HepG2 (cell line): ENCODE results near the gene SREK1. TPM values are rescaled to one million over a fixed set of nuclear protein-coding genes. Genes with fewer than 3 reads are reported as not detected.

Source experiments
- ATAC-seq: fragments of 200-7000 bp; cut with Tn5 transposase; 3 replicates; pipeline ENCODE4 v1.9.1; 2020; ENCODE audit warnings: mild to moderate bottlenecking, moderate library complexity
- BruUV-seq: library from RNA; stranded (reverse); fragments of 400-500 nt; replicated peaks from 2 replicates; lab custom pipeline; 2021; lab: Mats Ljungman, UMichigan
- CTCF ChIA-PET: fragments of 300-600 bp; formaldehyde crosslinking; extraction: SDS; loops from one replicate; lab custom pipeline; 2021; ENCODE audit warnings: low total read pairs, inconsistent platforms, low intra/inter-chr PET ratio; lab: Yijun Ruan, JAX
- POLR2A ChIA-PET: fragments of 350-600 bp; sonication (Branson Sonifier 250); formaldehyde crosslinking; loops from one replicate; lab custom pipeline; 2020; ENCODE audit warnings: antibody characterized with exemption, inconsistent platforms; lab: Yijun Ruan, JAX
- DNase-seq: peaks from one replicate; pipeline ENCODE4 v3.0.0-alpha.2; 2015; ENCODE audit warnings: low spot score
- FAIRE-seq: peaks from 3 replicates; lab custom pipeline; 2011; peaks lifted over from hg19 to GRCh38; lab: Jason Lieb, UNC
- H2AFZ ChIP-seq: one replicate; pipeline ENCODE4 v1.6.1; 2011; ENCODE audit warnings: low read length, inconsistent platforms
- H3K27ac ChIP-seq: fragments of 300-600 bp; 3 replicates; pipeline ENCODE4 v1.8.0; 2011; ENCODE audit warnings: mixed run types, mild to moderate bottlenecking, mixed read lengths, low read length, inconsistent platforms; ENCODE audit not compliant: insufficient read depth; ENCODE audit errors: extremely low read length
- H3K27me3 ChIP-seq, 2 experiments: fragments of 200-600 bp in 1 of 2; 2 replicates in 1 of 2; 3 replicates in 1 of 2; pipeline versions ENCODE4 v1.6.0 to v1.8.0; 2011; ENCODE audit warnings: low read length in 2 of 2, mild to moderate bottlenecking in 2 of 2, moderate library complexity in 2 of 2, inconsistent platforms in 1 of 2; ENCODE audit not compliant: insufficient read depth in 2 of 2, control insufficient read depth in 1 of 2
- H3K36me3 ChIP-seq, 2 experiments: fragments of 200-600 bp in 1 of 2; replicated peaks in 1 of 2; 2 replicates in 1 of 2; 3 replicates in 1 of 2; pipeline versions ENCODE4 v1.5.1 to v1.8.0; 2011; ENCODE audit warnings: low read length in 2 of 2, inconsistent platforms in 1 of 2; ENCODE audit not compliant: insufficient read depth in 2 of 2, control insufficient read depth in 1 of 2
- H3K4me1 ChIP-seq: 2 replicates; pipeline ENCODE4 v1.5.1; 2012; ENCODE audit warnings: low read length, inconsistent platforms; ENCODE audit not compliant: insufficient read depth
- H3K4me2 ChIP-seq: 2 replicates; pipeline ENCODE4 v1.6.0; 2011; ENCODE audit warnings: low read depth, low read length, inconsistent platforms
- H3K4me3 ChIP-seq, 3 experiments: fragments of 200-600 bp in 1 of 3; sonication (generic), shearing (Covaris generic) in 1 of 3; replicated peaks in 1 of 3; 2 replicates each; pipeline ENCODE4 v1.5.1; 2011 to 2016; ENCODE audit warnings: low read length in 3 of 3, inconsistent platforms in 2 of 3, low read depth in 2 of 3, mild to moderate bottlenecking in 2 of 3, control low read depth in 1 of 3, mixed read lengths in 1 of 3; ENCODE audit not compliant: insufficient read depth in 1 of 3
- H3K79me2 ChIP-seq: one replicate; pipeline ENCODE4 v1.6.1; 2011; ENCODE audit warnings: low read length, inconsistent platforms; ENCODE audit not compliant: insufficient read depth
- H3K9ac ChIP-seq: 2 replicates; pipeline ENCODE4 v1.6.0; 2011; ENCODE audit warnings: mild to moderate bottlenecking, low read depth, low read length, inconsistent platforms; ENCODE audit not compliant: insufficient read depth
- H3K9me3 ChIP-seq: 2 replicates; pipeline ENCODE4 v1.5.1; 2012; ENCODE audit warnings: mild to moderate bottlenecking, low read length
- H4K20me1 ChIP-seq: 2 replicates; pipeline ENCODE4 v1.6.0; 2011; ENCODE audit warnings: inconsistent platforms, mild to moderate bottlenecking, low read length, moderate library complexity; ENCODE audit not compliant: insufficient read depth
- BCL6 ChIP-seq: IDR thresholded peaks from 2 replicates; pipeline ENCODE4 v1.6.1; 2016; ENCODE audit warnings: missing genetic modification reagents, missing compliant biosample characterization
- PRDM4 ChIP-seq: sonication (generic); formaldehyde crosslinking; IDR thresholded peaks from 2 replicates; pipeline ENCODE4 v1.9.0; 2021; ENCODE audit warnings: missing genetic modification reagents, borderline replicate concordance
- TOE1 ChIP-seq: sonication (generic); formaldehyde crosslinking; IDR thresholded peaks from 2 replicates; pipeline ENCODE4 v1.4.0; 2020; ENCODE audit warnings: mild to moderate bottlenecking, missing genetic modification reagents
- YEATS2 ChIP-seq: sonication (generic); formaldehyde crosslinking; IDR thresholded peaks from 2 replicates; pipeline ENCODE4 v1.4.0; 2020; ENCODE audit warnings: missing genetic modification reagents, borderline replicate concordance
- ZBTB34 ChIP-seq: sonication (generic); formaldehyde crosslinking; IDR thresholded peaks from 2 replicates; pipeline ENCODE4 v1.8.0; 2022; ENCODE audit warnings: mild to moderate bottlenecking, missing genetic modification reagents
- ZFP82 ChIP-seq: sonication (generic); formaldehyde crosslinking; IDR thresholded peaks from 2 replicates; pipeline ENCODE4 v1.5.1; 2020; ENCODE audit warnings: mild to moderate bottlenecking, missing genetic modification reagents, borderline replicate concordance
- ZNF572 ChIP-seq: sonication (generic); formaldehyde crosslinking; IDR thresholded peaks from 2 replicates; pipeline ENCODE4 v1.5.1; 2020; ENCODE audit warnings: mild to moderate bottlenecking, missing genetic modification reagents
- ZNF816 ChIP-seq: sonication (generic); formaldehyde crosslinking; IDR thresholded peaks from 2 replicates; pipeline ENCODE4 v1.8.0; 2022; ENCODE audit warnings: missing genetic modification reagents, mild to moderate bottlenecking, borderline replicate concordance
- ZNF839 ChIP-seq: sonication (generic); formaldehyde crosslinking; IDR thresholded peaks from 2 replicates; pipeline ENCODE4 v1.4.0; 2020; ENCODE audit warnings: missing genetic modification reagents, mild to moderate bottlenecking, borderline replicate concordance
- ZNF841 ChIP-seq: sonication (generic); formaldehyde crosslinking; IDR thresholded peaks from 2 replicates; pipeline ENCODE4 v1.8.1; 2023; ENCODE audit warnings: missing genetic modification reagents, borderline replicate concordance
- WGBS: methylation state at CpG from one replicate; pipeline ENCODE4 v1.1.6; 2017; ENCODE audit warnings: low lambda C conversion rate; 5-methylcytosine and 5-hydroxymethylcytosine counted together
- in situ Hi-C: cut with HindIII; loops from 2 replicates; pipeline ENCODE4 v1.10.0; 2017; ENCODE audit warnings: low pct_unique_long_range_greater_than_20kb; ENCODE audit not compliant: extremely low pct_ligation_motif_present
- intact Hi-C: fragments of 100-400 bp; cut with micrococcal nuclease; formaldehyde crosslinking; loops from one replicate; pipeline ENCODE4 v1.10.0; 2022; ENCODE audit not compliant: unreplicated experiment
- polyA plus RNA-seq, 8 experiments: library from polyadenylated mRNA; depleted of rRNA in 3 of 8; stranded (reverse) in 7 of 8; unstranded in 1 of 8; fragments of >200 nt; fragmentation: Illumina TruSeq in 4 of 8; extraction: Trizol in 4 of 8; gene quantifications; 2 replicates each; pipeline versions ENCODE4 v1.2.1 to v1.2.3, GENCODE V29; 2011 to 2016; ENCODE audit warnings: low read depth in 4 of 8, missing spikeins in 1 of 8, mixed read lengths in 1 of 8; ENCODE audit not compliant: insufficient read depth in 1 of 8
- total RNA-seq, 5 experiments: library from RNA; depleted of rRNA; stranded (reverse); fragments of >200 nt; fragmentation: Illumina TruSeq; extraction: Trizol; gene quantifications; 2 replicates each; pipeline ENCODE4 v1.2.3, GENCODE V29; 2016; ENCODE audit warnings: low read depth in 1 of 5

Gene SREK1
- total and polyA plus RNA-seq, 2 of the 13 experiments (the other 11 are each of a cell fraction or from before 2014, with no cell fraction given): 60.6 to 90.9 TPM

GRCh38 chr5:66151491-66151890 is 7.4 kb downstream of the SREK1 start (continued):
- TF ChIP-seq ZNF572 (CRISPR knock-in tag) (no peak), YEATS2 (CRISPR knock-in tag) (no peak), BCL6 (CRISPR knock-in tag) (no peak), ZNF816 (CRISPR knock-in tag) (no peak)

GRCh38 chr5:66157046-66157445 is 12.9 kb downstream of the SREK1 start:
- H3K4me2 ChIP-seq: no peak overlapping the region

More at GRCh38 chr5:66157046-66157445, 12.9 kb downstream of the SREK1 start:
- peaks cover 4 to 43% of the 10 kb centered on the region in 2 experiments for H3K36me3 ChIP-seq
- DNase-seq: no peak
- FAIRE-seq: no peak
- ATAC-seq: no peak
- no peaks in the 10 kb centered on the region for H3K27me3 ChIP-seq
- H3K4me1 ChIP-seq: peaks cover 6% of the 10 kb centered on the region; the same call in 1 of the 2 replicates
- ChIA-PET CTCF (no interaction called here), POLR2A (no interaction called here)
- peaks cover 47% of the 10 kb centered on the region for H3K79me2 ChIP-seq
- peaks cover 7% of the 10 kb centered on the region; the same call in 1 of the 2 replicates for H4K20me1 ChIP-seq
- no peak overlapping the region for H2AFZ ChIP-seq
- in situ Hi-C loops (no loop called here), intact Hi-C loops (no loop called here)
- H3K9me3 ChIP-seq: no peaks in the 10 kb centered on the region
- no peak overlapping the region for H3K4me3 ChIP-seq
- H3K9ac ChIP-seq: no peak overlapping the region
- TF ChIP-seq ZBTB34 (CRISPR knock-in tag): no peak
- TF ChIP-seq ZNF839 (CRISPR knock-in tag): no peak
- TF ChIP-seq TOE1: no peak
- no peak for TF ChIP-seq ZNF841 (CRISPR knock-in tag)
- TF ChIP-seq PRDM4 (CRISPR knock-in tag): no peak
- TF ChIP-seq ZFP82 (CRISPR knock-in tag): no peak
- no peak overlapping the region for H3K27ac ChIP-seq
- BruUV-seq: no TSS peak
- 97% methylated on average over 1 of the region's 1 CpG for WGBS
